Suppressor macrophage (primary cell): ENCODE data around the gene RDH14.
A peak's percentile ranks its signal among the peaks of the same experiment; 100 is the strongest.

Source experiments
- DNase-seq, 4 experiments: peaks; one replicate each; pipeline ENCODE4 v3.0.0-alpha.2; 2020 to 2022

RDH14 gene

DNA sequence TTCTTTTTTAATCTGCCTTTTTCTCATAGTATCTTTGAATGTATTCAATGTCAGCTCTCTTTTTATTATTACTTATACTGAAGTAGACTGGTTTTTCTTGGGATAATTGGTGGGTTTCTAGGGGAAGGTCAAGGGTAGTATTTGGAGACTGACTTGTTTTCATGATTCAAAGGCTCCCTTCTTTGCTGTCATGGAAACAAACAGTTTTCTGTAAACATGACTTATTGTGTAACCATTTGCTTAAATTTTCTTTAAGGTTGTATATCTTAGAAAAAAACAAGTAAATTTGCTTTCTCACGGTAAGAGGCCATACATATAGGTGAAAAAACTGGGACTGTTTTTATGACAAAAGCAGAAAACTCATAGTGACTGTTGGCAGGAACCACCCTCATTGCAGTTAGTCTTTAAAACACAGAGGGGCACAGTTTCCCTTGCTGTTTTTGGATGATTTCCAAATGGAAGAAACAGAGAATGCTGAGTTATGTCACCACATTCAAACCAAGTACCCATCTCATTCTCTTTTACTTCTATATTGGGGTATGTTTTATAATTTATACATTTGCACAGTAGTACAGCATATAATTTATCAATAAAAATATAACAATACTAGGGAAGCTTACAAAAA is 5.8 kb upstream of the RDH14 start:
- DNase-seq: no peak

DNA sequence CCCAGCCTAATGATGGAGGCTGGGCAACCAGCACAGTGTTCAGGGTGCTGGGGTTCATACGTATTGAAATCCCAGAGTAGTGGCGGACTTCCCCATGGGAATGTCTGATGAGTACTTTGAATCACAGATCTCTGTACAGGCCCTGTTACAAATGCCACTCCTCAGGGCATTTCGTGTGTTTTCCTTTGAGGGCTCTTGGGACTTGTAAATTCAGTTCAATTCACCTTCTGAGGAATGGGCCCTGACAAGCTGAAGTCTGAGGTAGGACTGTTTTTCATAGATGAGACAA is 288 bp upstream of the RDH14 start:
- no peak for DNase-seq

DNA sequence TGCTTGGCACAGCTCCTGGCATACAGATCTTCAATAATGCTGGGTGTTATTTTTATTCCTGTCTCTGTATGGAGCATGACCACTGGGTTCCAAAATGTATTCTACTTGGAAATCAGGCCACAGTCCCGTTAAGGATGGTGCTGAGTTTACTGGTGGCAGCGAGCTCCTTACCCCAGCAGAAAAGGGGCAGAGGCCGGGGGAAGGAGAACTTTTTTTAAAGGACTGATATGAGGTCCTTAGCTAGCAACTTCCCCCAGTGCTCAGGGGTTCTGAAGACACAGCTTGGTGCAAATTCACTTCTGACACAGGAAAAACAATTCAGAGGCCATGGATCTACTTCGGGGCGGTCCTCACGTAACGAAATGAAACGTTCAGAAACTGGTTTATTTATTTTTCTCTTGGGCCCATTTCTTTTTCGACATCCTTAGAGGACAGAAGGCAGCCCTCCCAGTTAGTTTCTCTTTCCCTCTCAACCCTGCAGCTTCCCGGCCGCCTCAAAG is 872 bp downstream of the RDH14 start:
- DNase-seq: peak in 3 of 4 experiments; percentile 16 to 39 (median 22)

DNA sequence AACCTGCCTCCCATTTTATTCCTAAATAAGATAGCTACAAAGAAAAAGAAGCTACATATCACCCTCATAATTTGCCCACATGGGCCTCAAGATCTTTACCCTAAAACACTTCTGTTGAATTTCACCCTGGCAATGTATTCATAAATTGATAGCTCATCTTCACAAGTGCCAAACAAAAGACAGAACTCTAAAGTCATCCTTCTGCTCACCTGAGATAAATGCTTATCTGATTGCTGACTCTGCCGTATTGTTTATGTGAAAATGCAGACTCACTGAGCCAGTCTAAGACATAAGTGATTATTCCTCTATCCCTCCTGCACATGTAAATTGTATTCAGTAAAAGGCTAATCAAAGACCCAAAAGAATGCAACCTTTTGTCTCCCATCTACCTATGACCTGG is 2.0 kb downstream of the RDH14 start:
- DNase-seq: no peak

DNA sequence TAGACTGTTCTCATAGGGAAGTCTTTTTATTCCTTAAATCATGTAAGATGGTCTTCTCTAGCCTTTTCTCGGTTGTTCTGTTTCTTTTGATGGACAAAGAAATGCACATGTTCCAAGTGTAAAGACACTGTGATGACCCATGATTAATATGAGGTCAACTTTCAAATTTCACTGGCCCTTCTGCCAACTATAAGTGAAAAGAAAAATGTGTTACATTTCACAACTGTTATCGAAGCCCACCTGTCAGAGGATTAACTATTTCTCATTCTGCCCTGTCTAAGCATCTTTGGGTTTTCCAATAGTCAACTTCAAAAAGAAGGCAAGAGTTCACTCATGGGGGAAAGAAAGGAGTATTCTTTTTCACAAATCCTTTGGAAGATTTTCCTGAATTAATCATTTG is 3.3 kb downstream of the RDH14 start:
- DNase-seq: no peak

DNA sequence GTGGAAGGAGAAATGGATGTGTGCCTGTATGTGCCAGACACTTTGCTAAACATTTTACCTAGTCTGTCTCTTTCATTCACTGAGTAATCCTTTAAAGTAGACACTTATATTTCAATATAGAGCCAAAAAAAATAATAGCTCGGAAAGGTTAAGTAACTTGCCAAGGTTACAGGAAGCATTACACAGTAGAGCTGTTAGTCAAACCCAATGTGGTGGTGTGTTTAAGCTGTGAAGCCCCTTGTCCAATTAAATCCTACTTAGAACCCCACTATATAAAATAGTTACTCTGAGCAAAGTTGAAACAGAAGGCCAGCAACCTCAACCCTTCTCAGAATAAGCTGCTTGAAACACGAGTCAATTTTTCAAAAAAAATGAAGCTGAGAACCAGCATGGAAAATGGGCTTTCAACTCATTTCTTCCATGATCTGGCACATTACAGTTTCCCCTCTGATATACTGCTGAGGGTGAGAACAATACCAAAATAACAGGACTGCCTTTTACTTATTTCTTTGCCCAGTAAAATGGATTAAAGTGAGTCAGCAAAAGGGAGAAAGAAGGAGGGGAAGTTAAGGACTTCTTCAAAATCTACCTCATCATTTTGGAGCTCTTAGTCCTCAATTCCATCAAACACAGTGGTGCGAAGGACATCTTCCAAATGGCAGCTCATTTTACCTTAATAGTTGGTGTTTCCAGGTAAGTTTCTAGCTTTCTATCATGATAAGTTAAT is 7.9 kb downstream of the RDH14 start:
- DNase-seq: no peak

DNA sequence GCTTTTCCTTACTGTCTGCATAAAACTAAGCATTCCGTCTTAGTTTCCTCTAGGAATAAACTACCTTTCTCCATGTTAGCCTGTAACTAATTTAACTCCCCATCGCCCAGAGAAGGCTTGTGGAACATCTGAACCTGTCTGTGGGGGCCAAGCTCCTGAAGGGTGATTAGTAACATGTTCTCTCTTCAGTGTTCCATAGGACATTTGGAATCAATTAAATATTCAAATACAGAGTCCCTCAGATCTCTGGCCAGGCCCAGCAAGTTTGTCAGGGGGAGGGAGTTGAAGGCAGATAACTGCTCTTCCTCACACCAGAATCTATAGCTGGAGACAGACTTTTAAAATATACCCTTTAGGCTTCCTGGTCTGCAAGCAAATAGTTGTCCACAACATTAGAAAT is 8.8 kb downstream of the RDH14 start:
- no peak for DNase-seq

DNA sequence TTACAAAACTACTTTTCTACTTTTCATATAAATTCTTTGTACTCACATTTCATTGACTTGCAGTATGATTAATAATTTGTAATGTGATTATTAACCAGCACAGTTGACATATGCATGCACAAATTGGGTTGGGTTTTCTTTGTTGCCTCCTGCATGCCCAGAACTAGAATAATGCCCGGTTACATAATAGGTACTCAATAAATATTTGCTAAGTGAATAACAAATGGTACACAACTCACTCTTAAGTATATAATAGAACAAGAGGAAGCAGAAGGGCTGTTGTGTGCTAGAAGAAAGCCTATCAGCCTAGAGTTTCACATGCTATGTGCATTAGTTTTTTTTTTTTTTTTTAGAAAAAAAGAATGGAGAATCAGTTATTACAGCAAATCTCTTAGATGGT is 9.3 kb downstream of the RDH14 start:
- no peak for DNase-seq

DNA sequence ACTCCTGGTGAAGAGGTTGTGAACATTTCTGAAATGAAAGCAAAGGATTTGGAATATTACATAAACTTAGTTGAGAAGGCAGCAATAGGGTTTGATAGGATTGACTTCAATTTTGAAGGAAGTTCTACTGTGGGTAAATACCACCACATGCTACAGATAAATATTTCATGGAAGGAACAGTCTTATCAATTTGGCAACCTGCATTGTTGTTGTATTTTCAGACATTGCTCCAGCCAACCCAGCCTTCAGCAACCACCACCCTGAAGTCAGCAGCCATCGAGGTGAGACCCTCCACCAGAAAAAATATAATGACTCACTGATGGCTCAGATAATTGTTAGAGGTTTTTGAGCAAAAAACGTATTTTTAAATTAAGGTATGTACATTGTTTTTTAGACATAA is 10.0 kb downstream of the RDH14 start:
- DNase-seq: no peak

DNA sequence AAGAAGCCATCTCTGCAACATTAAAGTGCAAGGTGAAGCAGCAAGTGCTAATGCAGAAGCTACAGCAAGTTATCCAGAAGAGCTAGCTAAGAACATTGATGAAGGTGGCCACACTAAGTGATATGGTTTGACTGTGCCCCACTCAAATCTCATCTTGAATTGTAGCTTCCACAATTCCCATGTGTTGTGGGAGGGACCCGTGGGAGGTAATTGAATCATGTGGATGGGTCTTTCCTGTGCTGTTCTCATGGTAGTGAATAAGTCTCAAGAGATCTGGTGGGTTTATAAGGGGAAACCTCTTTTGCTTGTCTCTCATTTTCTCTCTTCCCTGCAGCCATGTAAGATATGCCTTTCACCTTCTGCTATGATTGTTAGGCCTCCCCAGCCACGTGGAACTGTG is 11.4 kb downstream of the RDH14 start:
- peak; percentile 19 to 43 (median 37) for DNase-seq

DNA sequence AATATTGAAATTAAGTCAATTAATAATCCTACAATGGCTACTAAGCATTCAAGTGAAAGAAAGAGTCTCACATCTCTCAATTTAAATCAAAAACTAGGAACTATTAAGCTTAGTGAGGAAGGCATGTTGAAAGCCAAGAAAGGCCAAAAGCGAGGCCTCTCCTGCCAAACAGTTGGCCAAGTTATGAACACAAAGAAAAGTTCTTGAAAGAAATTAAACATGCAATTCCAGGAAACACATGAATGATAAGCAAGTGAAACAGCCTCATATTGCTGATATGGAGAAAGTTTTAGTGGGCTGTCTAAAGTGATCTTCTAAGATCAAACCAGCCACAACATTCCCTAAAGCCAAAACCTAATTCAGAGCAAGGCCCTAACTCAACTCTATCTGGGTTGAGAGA is 11.8 kb downstream of the RDH14 start:
- no peak for DNase-seq

DNA sequence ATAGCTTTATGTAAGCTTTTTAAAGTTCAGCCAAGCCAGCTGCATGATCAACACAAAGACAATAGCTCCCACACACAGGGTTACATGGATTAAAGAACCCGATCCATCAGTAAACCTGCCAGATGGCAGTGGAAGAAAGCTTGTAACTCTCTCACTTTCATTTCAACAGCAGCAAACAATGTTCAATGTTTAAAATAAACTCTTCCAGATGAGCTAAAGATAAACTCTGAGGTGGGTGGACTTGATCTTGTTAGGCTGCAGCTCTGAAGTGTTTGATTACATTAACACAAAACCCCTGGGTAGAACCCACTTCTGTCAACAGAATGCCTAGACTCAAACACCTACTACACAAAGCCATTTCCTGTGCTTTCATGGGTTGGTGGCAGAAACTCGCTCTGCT is 13.9 kb downstream of the RDH14 start:
- no peak for DNase-seq

DNA sequence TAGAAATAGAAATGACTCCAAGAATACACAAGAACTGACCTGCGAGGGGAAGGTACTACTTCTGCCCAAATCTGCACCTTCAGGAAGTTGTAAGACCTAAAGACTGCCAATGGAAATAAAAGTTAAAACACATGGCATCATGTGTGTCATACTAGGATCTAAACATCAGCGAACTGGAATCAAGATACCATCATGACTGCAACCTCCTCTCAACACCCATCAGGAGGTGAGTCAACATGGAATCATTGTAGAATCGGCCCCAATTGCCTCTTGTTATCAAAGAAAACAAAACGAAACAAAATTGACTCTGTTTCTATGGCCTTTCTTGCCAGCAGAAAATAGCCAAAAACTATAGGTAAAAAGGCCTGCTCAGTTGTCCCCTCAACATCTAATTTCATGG is 15.1 kb downstream of the RDH14 start:
- DNase-seq: no peak

DNA sequence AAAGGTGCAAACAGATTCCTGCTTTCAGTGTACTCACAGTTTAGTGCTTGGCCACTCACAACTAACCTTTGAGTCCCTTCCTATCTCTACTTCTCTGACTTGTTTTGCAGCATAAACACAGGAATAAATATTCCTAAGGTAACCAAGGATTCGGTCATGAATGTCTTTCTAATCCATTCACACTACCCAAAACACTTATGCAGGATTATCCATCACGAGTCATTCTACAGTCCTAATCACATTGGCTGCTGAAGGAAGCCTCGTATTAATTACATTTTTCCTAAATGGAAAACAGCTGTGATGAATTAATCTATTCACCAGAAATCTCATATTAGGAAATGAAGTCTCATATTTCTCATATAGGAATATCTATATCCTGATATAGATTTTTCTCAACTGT is 16.3 kb downstream of the RDH14 start:
- DNase-seq: no peak

DNA sequence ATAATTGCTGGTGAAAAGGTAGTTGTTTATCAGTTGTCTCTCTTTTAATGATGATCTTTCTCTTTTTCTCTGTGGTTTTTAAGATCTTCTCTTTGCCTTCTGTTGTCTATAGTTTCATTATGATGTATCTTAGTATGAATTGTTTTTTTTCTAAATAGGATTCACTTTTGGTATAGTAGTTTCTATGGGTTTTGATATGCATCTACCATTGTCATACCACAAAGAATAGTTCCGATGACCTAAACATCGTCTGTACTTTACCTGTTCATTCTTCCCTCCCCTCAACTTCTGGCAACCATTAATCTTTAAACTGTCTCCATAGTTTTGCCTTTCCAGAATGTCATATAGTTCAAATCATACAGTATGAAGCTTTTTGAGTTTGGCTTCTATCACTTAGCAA is 19.6 kb downstream of the RDH14 start:
- no peak for DNase-seq

DNA sequence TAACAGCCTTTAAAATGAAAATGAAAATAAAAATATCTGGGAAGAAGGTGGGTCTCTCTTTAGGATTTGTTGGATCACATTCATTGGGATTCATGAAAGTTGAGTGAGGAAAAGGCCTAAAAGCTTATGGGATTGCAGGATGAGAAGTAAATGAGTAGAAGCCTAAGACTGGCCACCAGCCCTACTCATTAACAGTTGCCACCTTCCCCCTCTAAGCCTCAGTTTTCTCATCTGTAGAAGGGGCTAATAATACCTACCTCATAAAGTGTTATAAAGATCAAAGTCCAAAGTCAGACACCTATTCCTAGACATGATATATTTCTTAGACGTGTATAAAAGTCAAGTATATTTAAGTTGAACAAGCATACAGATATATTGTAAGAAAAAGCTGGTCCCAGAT is 23.8 kb downstream of the RDH14 start:
- no peak for DNase-seq

DNA sequence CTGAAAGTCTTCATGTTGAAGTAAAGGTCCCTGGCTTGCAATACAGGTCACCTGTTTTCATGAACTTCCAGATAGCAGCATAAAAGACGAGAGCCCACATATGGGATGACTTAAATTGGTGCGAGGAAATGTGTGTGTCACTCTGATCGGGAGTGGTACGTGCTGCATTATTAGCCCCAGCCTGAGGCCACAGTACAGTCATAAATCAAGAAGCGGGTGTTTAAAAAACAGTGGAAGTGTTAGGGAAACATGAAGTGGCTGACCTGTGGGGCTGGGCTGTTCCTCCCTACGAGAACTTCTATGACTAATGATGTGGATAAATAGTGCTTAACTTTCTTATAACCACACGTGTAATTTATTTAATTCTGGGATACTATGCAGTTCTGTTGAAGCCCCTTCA is 24.4 kb downstream of the RDH14 start:
- DNase-seq: no peak

DNA sequence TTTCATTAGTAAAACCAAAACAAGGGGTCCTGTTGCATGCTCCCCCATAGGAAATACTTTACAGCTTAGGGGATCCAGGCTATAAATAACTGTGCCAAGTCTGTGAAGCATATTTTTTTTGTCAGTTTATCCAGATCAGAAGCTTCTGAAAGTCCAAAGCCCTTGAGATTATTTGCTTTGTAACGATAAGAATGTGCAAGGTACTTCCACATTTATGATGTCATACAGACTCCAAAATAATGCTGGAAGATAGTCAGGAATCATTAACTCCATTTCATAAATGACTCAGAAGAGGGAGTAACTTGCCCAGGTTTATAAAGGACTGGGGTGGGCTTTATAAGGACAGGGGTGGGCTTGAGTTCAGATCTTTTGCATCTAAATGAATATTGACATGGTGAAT is 29.3 kb downstream of the RDH14 start:
- no peak for DNase-seq

DNA sequence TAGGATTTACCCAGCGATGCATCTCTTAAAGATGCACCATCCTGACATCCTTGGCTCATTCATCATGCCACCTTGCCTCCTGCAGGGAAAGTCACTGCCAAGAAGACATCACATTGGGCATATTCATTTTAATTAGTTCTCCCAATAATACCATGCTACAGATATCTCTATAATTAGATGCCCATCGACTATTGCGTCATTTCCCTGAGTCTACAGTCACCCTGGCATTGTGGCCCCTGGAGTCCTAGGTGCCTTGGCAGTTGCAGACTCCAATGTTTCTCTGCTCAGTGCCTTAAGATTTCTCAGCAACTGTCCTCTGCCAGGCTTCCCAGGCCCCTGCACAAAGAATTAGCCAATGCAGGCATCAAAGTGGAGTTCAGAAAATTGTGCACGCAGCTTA is 32.6 kb downstream of the RDH14 start:
- DNase-seq: no peak

DNA sequence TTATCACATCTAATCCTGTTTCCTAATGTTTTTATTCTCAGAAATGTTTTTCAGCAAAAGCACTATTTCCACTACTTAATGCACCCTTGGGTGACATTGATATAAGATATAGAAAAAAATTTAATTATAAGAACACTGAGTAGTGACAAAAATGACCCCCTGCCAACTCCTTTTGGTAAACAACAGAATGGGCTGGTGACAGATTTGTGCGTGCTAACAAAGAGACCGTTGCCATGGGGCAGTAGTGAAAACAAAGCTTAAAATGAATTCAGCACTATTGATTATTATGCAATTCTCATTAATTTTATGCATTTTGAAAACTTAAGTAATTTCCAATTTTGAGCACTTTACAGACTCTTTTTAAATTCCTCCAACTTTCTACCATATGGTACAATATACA is 33.1 kb downstream of the RDH14 start:
- DNase-seq: no peak

DNA sequence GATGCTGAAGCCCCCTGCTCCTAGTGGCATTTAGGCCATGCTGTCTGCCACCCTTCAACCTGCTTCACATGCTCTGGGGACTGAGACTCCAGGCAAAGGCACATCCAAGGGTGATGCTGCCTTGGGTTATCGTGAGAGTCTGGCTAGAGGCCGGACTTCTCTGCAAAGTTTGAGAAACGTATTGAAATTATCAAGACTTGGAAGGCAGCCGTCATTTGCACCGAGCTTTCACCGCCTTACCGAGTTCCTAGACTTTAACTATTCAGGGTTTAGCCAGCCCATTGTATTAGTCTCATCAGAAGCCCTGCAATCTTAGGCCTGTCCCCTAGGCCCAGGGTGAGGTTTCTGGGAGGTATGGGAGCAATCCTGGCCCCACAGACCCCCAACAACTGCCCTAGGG is 34.0 kb downstream of the RDH14 start:
- DNase-seq: no peak

DNA sequence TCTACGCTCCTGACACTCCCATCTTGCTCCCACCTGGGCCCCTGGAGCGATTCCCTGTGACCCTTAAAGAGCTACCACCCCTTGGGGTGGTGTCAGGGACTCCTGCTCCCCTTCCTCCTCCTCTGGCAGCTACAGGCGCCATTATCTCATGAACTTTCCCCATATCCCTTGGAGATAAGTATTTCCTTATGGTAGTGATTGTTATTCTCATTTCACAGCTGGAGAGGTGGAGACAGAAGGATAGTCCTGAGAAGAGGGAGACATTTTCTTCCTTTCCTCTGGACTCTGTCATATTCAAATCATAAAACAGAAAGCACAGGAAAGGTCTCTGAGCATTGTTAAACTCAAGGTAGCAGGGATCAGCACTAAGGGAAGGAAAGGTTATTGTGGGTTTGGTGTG is 34.6 kb downstream of the RDH14 start:
- DNase-seq: no peak

DNA sequence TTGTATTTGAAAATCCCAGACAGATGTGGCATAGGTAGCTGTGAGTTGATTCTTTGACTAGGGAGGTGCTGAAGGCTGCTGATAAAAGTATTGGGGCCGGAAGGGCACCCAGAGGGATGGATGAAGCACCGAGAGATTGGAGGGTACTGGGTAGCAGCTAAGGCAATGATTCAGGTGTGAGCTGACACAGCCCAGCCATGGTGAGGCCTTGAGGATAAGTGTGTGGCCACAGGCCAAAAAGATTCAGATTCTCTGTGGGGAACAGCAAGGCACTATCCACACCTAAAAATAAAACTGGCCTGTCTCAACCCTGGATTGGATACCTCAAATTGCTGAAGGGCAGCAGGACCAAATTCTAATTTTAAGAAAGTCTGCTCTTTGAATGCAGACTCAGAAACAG is 35.2 kb downstream of the RDH14 start:
- no peak for DNase-seq

DNA sequence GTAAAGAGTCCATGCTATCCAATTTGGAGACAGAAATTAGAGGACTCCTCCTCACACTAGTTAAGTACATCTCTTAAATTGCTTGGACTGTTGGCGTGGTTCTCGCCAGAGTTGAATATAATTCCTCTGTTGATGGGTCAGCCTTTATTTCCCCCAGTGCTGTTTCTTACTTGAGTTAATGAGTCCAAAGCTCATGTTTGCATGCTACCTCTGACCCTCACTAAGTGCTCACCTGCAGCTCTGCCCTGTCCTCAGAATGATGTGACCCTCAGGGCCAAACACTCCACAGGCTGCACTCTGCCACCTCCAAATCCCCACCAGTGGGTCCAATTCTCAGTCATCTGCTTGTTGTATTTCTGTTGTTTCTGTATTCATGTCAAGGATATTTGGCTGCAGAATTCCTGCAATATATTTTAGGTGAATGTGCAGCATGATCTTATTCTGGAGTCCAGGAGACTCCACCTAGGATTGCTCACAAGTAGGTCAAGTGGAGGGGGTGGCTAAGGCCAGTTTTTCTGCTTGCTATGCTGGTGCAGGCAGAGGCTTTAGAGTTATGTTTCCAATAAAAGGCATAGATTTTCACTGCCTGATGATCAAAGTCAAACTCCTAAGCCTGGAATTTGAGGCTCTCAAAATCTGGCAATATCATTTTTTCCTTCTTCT is 37.8 kb downstream of the RDH14 start:
- no peak for DNase-seq
